ENCODE results near the gene SELE.

- TF ChIP-seq CTCF (conservative IDR thresholded peaks at IDR 0.05; ENCODE audit: low read length) (no peak), EZH2phosphoT487 (IDR thresholded peaks at IDR 0.05; ENCODE audit: borderline replicate concordance, low read depth, low read length) (no peak)
These were observed 7.0 kb downstream of the SELE start for GRCh38 chr1:169726851-169727250.
